HG03097 (cell line): ENCODE results near the gene NEDD8.

Experiments
- ATAC-seq: cut with Tn5 transposase; IDR thresholded peaks from one replicate; pipeline ENCODE4 v1.9.1; 2021; ENCODE audit not compliant: unreplicated experiment, low FRiP score

Gene NEDD8

DNA sequence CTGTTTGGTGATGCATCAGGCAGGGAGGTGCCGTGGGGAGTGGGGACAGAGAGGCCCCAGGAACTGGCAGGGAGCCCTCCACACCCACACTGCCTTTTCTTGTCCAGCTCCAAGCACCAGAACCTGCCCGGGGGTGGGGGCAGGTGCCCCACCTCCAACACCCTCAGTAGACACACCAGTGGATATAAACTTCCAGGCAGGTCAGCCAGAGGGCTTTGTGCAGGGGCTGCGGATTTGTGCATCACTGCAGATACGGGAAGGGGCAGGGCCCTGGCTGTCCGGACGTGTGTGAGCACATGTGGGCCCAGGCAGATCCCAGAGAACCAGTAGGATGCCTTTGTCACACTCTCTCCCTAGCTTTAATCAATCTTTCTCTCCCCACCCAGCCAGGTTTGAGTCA, 32.1 kb upstream of the NEDD8 start:
- no peak for ATAC-seq

DNA sequence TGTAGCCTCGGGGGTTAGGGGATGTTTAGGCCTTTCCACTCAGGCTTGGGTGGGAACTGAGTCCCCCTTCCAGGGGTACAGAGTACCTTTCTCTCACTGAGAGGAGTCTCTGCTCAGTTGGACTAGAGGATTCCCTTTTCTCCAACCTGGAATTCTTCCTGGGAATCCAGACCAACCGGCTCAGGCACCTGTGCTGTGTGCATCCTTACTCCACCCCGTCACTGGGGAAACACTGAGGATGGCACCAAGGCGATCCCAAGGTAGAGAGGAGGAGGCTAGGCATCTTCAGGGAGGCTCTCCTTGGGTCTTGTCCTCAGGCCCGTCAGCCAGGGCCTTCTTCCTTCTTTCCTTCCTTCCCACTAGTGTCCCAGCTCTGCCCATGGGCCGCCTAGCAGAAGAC, 31.7 kb upstream of the NEDD8 start:
- ATAC-seq: no peak

GRCh38 chr14:24262821-24263733, 30.9 kb upstream of the NEDD8 start, which contains the start of gene TGM1:
Gene TGM1 (minus strand): TSS chr14:24263177. CDS start chr14:24262352, 825 bp downstream.
- ATAC-seq: no peak

DNA sequence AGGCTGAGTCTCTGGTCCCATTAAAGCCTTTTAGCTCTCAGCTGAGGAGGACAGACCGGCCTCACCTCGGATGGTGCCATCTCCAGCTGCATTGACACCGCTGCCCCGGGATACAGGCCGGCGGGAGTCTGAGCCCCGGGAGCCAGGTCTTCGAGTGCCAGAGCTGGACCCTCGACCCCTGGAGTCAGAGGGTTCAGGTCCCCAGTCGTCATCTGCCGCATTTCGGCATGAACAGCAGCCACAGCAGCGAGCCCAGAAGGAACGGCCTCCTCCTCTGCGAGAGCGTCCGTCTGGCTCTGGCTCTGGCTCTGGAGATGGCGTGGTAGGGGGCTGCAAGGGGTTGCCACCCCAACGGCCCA, 29.8 kb upstream of the NEDD8 start:
- ATAC-seq: no peak

GRCh38 chr14:24261256-24261968, 29.2 kb upstream of the NEDD8 start:
- no peak for ATAC-seq

DNA sequence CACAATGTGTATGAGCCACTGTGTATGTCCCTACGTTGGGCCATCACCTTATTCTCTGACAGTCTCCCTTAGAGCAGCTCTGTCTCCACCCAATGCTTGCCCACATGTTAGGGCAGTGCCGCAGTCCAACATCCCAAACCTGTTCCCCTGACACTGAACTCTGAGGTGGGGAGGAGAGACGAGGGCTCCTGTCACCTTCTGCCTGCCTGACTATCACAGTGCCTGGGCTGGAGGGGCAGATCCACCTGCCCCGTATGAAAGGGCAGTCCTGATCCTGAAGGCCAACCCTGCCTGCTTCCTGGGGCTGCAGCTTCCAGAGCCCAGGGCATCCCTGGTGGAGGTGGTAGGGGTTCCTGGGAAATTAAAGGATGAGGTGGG, 28.6 kb upstream of the NEDD8 start:
- no peak for ATAC-seq

DNA sequence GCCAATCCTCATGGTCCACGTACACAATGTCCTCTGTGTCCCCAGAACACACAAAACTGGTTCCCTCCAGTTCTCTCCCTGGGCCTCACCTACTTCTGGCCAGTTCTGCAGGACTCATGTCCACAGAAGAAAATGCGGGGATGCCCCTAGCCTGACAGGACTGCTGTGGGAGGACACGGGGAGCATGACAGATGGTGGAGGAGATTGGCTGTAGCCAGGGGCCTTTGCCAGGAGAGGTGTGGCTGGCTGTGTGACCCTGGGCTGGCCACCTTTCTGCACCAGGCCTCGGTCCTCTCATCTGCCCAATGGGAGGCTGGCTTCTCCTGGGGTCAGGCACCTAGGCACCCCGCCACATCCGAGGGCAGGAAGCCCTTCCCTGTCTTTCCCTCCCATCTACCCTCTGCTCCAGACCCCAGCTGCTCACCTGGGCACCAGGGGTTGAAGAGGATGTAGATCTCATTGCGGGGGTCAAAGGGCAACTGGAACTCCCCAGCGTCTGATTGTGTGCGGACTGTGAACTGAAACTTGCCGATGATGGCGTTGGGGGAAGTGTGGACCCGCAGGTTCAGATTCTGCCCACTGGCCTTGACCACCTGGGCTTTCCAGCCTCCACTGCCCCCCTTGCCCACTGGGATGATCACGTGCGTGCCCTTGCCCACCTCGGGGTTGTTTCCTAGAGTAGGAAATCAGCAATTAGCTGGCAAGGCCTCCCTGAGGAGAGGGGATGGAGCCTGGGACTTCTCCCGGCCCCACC, 28.0 kb upstream of the NEDD8 start:
- no peak for ATAC-seq

DNA sequence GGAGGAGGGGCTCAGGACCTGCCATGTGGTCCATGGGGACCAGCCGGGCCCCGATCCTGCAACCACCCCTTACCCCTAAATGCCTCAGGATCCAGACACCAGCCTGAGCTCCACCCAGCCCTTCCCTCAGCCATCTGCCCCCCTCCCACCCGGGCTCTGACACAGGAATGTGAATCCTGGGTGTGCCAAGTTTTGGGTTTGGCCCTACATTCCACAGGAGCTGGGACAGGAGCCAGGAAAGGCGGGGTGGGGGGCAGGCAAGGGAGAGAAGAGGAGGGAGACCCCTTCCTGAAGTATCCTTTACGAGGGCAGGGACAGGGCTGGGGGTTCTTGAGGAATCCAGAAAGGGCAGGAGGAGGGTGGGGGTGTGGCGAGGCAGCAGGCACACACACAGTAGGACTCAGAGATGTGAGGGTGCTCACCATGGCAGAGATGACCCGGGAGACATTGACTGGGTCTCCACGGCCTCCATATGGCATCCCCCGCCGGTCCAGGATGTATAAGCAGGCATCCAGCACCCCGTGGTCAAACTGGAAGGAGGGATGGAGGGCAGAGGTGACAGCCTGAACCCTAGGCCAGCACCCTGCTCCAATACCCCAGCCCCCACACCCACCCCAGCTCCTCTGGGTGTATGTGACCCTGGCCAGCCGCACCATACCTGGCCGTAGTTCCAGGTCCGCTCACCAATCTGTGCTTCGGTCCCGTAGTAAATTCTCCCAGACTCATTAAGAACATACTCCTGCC, 27.3 kb upstream of the NEDD8 start:
- ATAC-seq: no peak

DNA sequence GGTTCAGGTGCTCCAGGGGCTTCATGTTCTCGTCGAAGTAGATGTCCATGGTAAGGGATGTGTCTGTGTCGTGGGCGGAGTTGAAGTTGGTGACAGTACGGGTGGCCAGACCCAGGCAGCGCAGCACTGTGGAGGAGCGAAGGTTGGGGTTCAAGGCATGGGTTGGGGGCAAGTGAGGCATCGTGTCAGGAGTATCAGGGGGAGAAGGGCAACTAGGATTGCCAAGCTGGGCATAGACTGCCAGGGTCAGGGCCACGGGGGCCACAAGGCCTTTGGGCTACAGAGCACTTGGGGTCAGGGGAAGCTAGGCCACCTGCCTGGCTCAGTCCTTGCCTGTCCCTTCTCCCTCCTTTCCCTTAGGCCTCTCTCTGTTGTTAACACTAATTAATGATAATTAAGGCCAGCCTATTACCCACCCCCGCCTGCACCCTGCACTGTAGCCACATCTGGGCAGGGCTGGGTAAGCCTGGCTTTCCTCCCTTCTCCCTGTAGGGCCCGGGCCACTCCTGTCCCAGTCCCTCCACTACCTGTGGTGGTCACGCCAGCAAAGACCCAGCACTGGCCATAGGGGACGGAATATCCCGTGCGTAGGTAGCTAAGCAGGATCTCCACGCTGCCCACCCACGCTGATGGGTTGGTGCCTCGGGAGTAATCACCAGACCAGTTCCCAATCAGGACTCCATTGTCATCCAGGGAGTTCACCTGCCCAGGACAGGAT, 26.5 kb upstream of the NEDD8 start:
- ATAC-seq: no peak

DNA sequence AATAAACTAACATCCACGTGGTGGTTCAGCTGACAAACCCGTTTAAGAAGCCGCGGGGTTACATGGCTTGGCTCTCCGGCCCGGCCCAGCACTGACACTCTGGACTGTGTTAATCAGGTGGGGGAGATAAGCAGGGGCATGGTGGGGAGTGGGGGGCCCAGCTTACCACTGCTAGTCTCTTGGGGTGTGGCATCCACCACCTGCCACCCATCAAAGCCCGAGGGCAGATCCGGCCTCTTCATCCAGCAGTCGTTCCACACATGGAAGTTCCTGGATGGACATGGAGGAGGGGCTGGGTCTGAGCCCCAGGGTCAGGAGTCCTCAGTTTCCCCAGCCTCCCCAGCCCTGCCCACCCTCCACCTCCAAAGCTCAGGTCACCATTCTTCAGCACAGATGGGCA, 26.0 kb upstream of the NEDD8 start:
- ATAC-seq: no peak

DNA sequence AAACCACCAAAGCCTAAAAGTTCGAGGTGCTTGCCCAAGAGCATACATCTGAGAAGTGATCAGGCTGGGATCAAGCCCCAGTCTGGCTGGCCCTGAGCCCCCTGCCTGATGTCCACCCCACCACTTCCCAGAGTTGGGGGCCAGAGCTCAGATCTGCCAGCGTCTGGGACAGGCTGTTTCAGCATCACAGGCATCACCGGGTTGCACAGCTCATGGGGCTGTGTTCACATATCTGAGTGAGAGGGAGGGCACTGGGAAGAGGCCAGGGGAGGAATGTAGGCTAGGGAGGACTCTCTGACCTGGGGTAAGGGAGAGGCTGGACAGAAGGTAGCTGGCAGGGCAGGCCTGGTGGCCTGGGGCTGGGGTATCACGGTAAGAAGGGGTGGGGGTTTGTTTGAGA, 24.8 kb upstream of the NEDD8 start:
- no peak for ATAC-seq

GRCh38 chr14:24255931-24256711, 24.0 kb upstream of the NEDD8 start:
- no peak for ATAC-seq

GRCh38 chr14:24255438-24255837, 23.3 kb upstream of the NEDD8 start:
- no peak for ATAC-seq

GRCh38 chr14:24254630-24255392, 22.6 kb upstream of the NEDD8 start:
- no peak for ATAC-seq

DNA sequence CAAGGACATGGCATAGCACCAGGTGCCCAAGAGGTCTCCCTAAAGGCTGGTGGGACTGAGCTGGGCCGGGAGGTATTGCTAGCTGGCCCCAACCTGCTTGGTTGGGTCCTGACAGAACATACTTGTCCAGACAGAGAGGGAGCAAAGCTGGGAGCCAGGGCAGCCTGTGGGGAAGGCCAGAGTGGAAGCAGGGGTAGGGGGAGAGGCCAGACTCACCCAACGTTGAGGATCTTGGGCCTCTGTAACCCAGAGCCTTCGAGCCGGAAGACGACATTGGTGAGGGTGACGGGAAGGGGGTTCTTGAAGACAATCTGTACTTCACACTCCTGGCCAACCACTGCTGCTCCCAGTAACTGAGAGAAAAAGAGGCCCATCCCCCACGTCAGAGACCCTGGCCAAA, 21.8 kb upstream of the NEDD8 start:
- no peak for ATAC-seq

DNA sequence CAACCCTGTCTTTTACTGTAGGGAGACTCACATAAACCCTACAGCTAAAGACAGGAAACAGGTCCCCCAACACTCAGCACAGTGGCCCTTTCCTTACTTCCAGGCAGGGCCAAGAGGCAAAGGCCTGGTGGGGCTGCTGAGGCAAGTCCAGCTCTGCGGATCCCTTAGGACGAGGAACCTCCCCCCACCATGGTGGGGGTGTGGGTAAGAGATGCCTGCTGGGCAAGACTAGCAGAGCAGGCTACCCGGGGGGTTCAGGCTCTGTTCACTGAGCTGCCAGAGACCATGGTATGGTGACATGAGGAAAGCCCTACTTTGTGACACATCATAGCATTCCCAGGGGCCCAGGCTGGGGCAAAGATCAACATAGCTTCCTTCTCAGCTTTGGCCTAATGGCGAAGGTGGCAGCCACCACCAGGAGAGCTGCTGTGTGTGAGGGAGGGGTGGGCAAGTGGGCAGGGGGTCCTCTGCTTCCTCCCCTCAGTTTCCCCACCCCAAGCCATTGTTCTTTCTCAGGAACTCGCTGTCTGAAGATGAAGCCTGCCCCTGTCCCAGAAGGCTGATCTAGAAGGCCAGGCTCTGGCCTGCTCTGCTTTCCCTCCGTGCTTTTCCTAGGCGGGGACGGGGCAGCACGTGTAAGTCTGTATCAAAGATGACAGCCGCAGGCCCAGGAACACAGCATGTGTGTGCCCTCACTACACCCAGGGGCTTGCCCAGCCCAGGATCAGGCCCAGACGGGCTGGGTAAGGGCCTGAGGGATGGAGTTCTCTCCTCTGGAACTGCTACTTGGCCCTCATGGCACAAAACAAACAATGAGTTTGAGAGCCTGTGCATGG, 20.3 kb upstream of the NEDD8 start:
- no peak for ATAC-seq

DNA sequence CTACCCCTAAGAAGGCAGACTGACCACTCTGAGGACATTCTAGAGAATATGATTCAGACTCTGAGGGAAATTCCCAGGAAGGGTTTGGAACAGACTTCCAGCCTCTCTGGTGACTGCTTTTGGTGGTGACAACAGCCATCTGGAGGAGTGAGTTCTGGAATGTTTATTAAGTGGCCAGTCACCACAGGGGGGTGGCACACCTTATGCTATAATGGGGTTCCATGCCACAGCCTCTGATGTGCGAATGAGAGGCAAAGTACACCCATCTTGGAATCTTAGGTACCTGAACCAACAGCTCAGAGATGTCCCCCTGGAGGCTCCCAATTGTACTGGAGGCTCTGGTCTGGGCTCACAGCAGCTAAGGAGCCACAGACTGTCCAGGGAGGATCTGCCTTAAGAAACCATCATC, 19.7 kb upstream of the NEDD8 start:
- ATAC-seq: no peak

- no peak for ATAC-seq
Observed at GRCh38 chr14:24250354-24250753, 18.2 kb upstream of the NEDD8 start.
